ENCODE measurements around the gene OSBP2.

- no peak for TF ChIP-seq CTCF (IDR thresholded peaks at IDR 0.05)
- no peak for TF ChIP-seq POLR2A (IDR thresholded peaks at IDR 0.05)
Measured at GRCh38 chr22:30664798-30665197, 29.9 kb upstream of the OSBP2 start.
